ENCODE measurements around the gene ILRUN.
"Not testable (repeated sequence)": the region's sequence is repeated elsewhere in the genome, so short reads cannot be mapped to it uniquely, and the experiment has no call there.

Gene ILRUN

DNA sequence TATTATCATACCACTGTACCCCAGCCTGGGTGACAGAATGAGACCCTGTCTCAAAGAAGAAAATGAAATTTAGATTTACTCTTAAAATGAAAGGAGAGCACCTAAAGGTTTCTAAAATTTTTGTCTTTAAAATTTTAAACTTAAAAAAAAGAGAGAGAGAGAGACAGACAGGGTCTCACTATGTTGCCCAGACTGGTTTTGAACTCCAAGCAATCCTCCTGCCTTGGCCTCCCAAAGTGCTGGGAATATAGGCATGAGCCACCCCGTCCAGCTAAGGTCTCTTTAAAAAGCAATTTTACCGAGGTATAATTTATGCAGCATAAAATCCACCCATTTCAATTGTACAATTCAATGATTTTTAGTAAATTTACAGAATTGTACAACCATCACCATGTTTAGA, 33.2 kb downstream of the ILRUN start:
- TF ChIP-seq, protein P1, sequence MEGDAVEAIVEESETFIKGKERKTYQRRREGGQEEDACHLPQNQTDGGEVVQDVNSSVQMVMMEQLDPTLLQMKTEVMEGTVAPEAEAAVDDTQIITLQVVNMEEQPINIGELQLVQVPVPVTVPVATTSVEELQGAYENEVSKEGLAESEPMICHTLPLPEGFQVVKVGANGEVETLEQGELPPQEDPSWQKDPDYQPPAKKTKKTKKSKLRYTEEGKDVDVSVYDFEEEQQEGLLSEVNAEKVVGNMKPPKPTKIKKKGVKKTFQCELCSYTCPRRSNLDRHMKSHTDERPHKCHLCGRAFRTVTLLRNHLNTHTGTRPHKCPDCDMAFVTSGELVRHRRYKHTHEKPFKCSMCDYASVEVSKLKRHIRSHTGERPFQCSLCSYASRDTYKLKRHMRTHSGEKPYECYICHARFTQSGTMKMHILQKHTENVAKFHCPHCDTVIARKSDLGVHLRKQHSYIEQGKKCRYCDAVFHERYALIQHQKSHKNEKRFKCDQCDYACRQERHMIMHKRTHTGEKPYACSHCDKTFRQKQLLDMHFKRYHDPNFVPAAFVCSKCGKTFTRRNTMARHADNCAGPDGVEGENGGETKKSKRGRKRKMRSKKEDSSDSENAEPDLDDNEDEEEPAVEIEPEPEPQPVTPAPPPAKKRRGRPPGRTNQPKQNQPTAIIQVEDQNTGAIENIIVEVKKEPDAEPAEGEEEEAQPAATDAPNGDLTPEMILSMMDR (IDR thresholded peaks at IDR 0.05): no peak
- no peak for DNase-seq (ENCODE audit: low spot score)
- Histone ChIP-seq H3K27ac (peak overlapping the region in 1 of 2 donors; percentile 13), H3K4me3 (no peak overlapping the region)

DNA sequence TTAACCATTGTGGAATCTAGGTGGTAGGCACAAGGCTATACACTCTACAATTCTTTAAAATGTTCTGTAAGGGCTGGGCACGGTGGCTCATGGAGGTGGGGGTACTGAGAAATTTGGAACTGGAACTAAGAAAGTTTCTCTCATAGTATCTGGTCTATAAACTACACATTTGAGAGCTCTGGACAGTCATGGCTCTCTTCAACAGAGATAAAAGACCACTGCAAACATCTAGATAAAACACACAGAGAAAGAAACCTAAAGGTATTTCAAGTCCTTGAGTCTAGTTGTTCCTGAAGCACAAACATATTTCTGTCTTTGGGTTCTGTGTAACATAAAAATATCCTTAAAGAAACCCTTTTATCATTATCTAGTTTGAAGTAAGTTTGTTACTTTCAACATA, 35.2 kb downstream of the ILRUN start:
- TF ChIP-seq, protein P1 (IDR thresholded peaks at IDR 0.05): no peak
- DNase-seq (ENCODE audit: low spot score): no peak
- Histone ChIP-seq H3K4me3 (no peak overlapping the region), H3K27ac (no peak overlapping the region)

DNA sequence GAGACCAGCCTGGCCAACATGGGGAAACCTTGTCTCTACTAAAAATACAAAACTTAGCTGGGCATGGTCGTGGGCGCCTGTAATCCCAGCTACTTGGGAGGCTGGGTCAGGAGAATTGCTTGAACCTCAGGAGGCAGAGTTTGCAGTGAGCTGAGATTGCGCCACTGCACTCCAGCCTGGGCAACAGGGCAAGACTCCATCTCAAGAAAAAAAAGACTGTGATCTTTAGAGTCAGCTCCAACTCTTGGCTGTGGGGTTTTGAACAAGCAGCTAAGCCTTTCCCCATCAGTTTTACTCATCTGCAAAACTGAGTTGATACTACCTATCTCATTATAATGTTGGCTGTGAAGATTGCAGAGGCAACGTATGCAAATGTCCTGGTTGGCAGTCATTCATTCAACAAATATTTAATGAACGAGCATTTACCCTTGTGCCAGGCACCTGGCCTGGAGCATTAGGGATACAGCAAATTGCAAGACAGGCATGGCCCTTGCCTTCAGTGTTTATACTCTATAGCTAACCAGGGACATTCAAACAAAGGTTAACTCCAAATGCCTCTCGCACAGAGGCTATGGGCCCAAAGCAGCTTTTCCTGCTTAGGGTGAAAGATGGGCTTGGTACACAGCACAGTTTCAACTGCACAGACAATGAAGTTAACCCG, 37.8 kb downstream of the ILRUN start:
- Histone ChIP-seq H3K27ac (no peak overlapping the region), H3K4me3 (no peak overlapping the region)
- DNase-seq (ENCODE audit: low spot score): no peak
- TF ChIP-seq, protein P1 (IDR thresholded peaks at IDR 0.05): no peak

DNA sequence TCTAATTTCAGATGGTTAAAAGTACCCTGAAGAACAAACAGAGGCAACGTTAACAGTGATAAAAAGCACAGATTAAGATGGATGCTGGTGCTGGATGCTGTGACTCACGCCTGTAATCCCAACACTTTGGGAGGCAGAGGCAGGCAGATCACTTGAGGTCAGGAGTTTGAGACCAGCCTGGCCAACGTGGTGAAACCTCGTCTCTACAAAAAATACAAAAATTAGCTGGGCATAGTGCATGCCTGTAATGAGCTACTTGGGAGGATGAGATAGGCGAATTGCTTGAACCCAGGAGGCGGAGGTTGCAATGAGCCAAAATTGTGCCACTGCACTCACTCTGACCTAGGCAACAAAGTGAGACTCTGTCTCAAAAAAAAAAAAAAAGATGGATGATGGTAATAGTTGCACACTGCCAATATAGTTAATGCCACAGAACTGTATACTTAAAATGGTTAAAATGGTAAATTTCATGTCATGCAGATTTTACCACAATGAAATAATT, 38.5 kb downstream of the ILRUN start:
- H3K27ac ChIP-seq: peak overlapping the region; percentile 84 to 94
- peak overlapping the region; percentile 71 for H3K4me3 ChIP-seq
- not testable (repeated sequence) for DNase-seq (ENCODE audit: low spot score)

DNA sequence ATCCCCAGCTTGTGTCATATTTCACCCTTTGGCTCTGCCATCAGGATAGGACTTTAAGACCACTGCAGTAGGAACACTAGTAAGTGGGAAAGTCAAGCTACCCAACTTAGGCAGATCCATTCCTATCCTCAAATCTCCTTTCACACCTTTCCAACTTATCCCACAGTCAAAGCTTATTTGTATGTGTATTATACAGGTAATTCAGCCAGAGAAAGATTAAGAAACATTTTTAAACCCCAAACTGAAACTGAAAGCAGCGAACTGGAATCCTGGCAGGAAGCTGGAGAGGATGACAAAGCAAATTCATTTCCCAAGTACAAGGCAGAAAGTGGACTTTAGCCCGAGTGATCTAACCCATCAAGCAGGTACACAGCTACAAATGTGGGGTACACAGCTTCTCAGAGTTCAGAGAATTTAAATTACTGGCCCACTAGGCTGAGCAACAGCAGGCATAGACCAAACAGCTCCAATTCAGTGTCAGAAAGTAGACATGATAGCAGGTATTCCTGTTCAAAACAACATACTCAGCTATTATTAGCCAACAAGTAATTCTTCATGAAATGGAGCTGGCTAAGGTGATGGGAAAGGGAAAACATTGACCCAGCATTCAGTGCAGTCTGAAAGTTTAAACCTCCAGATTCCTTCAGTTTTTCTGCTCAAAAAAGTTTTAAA, 39.1 kb downstream of the ILRUN start:
- TF ChIP-seq, protein P1 (IDR thresholded peaks at IDR 0.05): no peak
- H3K4me3 ChIP-seq: peak overlapping the region; percentile 71
- no peak for DNase-seq (ENCODE audit: low spot score)
- peak overlapping the region; percentile 84 to 94 for H3K27ac ChIP-seq

DNA sequence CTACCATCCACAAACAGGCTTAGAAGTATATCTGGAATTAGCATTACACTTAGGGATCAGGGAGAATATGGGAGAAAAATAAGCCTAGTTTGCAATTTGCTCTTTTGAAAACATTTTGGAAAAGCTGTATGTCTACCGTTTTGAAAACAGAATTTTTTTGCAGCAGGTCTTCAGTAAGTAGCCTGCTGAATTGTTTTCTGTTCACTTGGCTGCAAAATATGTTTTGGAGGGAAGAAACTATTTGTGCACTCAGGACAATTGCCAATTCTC, 39.6 kb downstream of the ILRUN start:
- peak overlapping the region; percentile 84 to 94 for H3K27ac ChIP-seq
- DNase-seq (ENCODE audit: low spot score): no peak
- peak overlapping the region; percentile 71 for H3K4me3 ChIP-seq
- TF ChIP-seq, protein P1 (IDR thresholded peaks at IDR 0.05): no peak

DNA sequence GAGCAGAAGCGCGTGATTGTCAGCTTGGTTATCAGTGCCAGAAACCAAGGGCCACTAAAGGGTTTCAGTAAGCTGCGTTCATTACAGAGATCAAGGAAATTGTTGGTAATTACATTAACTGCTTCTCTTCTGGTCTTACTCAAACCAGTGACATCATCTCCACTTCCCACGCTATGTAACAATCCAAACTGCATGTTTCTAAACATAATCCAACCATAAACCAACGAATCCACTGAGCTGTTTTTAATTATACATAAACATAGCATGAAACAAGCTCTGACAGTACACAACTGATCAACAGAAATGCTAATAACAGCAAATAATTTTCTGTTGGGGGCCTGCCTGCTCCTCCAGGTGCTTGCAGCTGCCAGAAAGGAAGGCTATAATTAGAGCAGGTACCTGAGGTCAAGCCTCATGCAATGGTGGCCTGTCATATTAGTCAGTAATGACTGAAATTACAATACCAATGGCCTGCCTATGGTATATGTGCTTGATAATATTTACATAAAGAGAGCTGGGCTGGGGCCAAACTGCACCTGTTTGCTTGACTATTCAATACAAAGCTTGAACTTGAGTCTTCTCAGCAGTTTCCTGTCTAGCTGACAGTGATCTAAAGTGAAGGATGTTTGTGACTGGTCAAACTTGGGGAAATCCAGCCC, 40.1 kb downstream of the ILRUN start:
- TF ChIP-seq, protein P1 (IDR thresholded peaks at IDR 0.05): no peak
- DNase-seq (ENCODE audit: low spot score): no peak
- peak overlapping the region; percentile 84 to 94 for H3K27ac ChIP-seq

DNA sequence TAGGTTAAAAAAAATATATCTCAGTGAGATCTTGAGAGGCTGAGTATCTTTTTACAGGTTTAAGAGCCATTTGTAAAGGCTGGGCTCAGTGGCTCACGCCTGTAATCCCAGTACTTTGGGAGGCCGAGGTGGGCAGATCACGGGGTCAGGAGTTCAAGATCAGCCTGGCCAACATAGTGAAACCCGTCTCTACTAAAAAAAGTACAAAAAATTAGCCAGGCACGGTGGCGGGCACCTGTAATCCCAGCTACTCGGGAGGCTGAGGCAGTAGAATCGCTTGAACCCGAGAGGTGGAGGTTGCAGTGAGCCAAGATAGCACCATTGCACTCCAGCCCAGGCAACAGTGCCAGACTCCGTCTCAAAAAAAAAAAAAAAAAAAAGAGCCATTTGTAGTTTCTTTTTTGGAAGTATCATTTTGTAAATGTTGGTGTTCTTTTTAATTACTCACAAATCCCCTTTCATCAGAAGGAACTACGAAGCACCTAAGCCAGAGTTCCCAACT, 40.6 kb downstream of the ILRUN start:
- peak overlapping the region; percentile 71 for H3K4me3 ChIP-seq
- H3K27ac ChIP-seq: peak overlapping the region; percentile 84 to 94
- not testable (repeated sequence) for DNase-seq (ENCODE audit: low spot score)

More for the DNA sequence above, 40.1 kb downstream of the ILRUN start:
- H3K4me3 ChIP-seq: peak overlapping the region; percentile 71
